ENCODE results near the gene CCL8.

Gene CCL8

GRCh38 chr17:34368196-34368945 lies 49.1 kb downstream of the CCL8 start:
- H3K4me3 ChIP-seq (replicated peaks; ENCODE audit: low read depth, low read length) = no peak overlapping the region
- TF ChIP-seq CTCF (IDR thresholded peaks at IDR 0.05; ENCODE audit: low read depth, low read length, missing control alignments) = no peak
- no peak for DNase-seq (ENCODE audit: extremely low read depth, low read depth)

GRCh38 chr17:34368946-34369500 lies 49.8 kb downstream of the CCL8 start:
- H3K4me3 ChIP-seq (replicated peaks; ENCODE audit: low read depth, low read length) = no peak overlapping the region
- TF ChIP-seq CTCF (IDR thresholded peaks at IDR 0.05; ENCODE audit: low read depth, low read length, missing control alignments) = no peak
- no peak for DNase-seq (ENCODE audit: extremely low read depth, low read depth)

- no peak for TF ChIP-seq CTCF (IDR thresholded peaks at IDR 0.05; ENCODE audit: low read depth, low read length, missing control alignments)
- no peak overlapping the region for H3K4me3 ChIP-seq (replicated peaks; ENCODE audit: low read depth, low read length)
- no peak for DNase-seq (ENCODE audit: extremely low read depth, low read depth)
These were observed 50.3 kb downstream of the CCL8 start for GRCh38 chr17:34369571-34369970.

GRCh38 chr17:34370376-34370996 lies 51.3 kb downstream of the CCL8 start:
- no peak overlapping the region for H3K4me3 ChIP-seq (replicated peaks; ENCODE audit: low read depth, low read length)
- no peak for DNase-seq (ENCODE audit: extremely low read depth, low read depth)
- no peak for TF ChIP-seq CTCF (IDR thresholded peaks at IDR 0.05; ENCODE audit: low read depth, low read length, missing control alignments)

GRCh38 chr17:34370997-34371395 lies 51.8 kb downstream of the CCL8 start:
- no peak for TF ChIP-seq CTCF (IDR thresholded peaks at IDR 0.05; ENCODE audit: low read depth, low read length, missing control alignments)
- H3K4me3 ChIP-seq (replicated peaks; ENCODE audit: low read depth, low read length) = no peak overlapping the region
- DNase-seq (ENCODE audit: extremely low read depth, low read depth) = no peak
